Hair follicular keratinocyte (primary cell): ENCODE data around the gene UBQLN2. TPM values are rescaled to one million over a fixed set of nuclear protein-coding genes. Genes with fewer than 3 reads are reported as not detected.

ENCODE experiments used
- total RNA-seq: library from RNA; depleted of rRNA; stranded (reverse); fragments of >200 nt; gene quantifications from 2 replicates; pipeline ENCODE4 v1.2.3, GENCODE V29; 2015

The UBQLN2 gene
- total RNA-seq = 15.2 and 15.7 TPM in 2 replicates

GRCh38 chrX:56563231-56564161 is at the start of gene UBQLN2:
TSS of gene UBQLN2 (plus strand) at chrX:56563627. CDS start at chrX:56563874, 247 bp downstream.

Other genes starting within 250 kb of the UBQLN2 start
- 11.0 and 26.5 TPM in 2 replicates for gene NBDY, start 165.6 kb downstream of the UBQLN2 start, total RNA-seq